PC-9 (cell line): ENCODE data around the gene NTM. TPM values are rescaled to one million over a fixed set of nuclear protein-coding genes. Genes with fewer than 3 reads are reported as not detected.

ENCODE experiments used
- BruUV-seq: library from RNA; stranded (reverse); fragments of 400-500 nt; replicated peaks from 2 replicates; lab custom pipeline; 2021; lab: Mats Ljungman, UMichigan
- CTCF ChIA-PET: fragments of 300-600 bp; sonication (Branson Sonifier 250); formaldehyde crosslinking; loops from one replicate; lab custom pipeline; 2022; ENCODE audit warnings: antibody characterized with exemption; lab: Charles Lee
- POLR2A ChIA-PET: fragments of 300-600 bp; sonication (Branson Sonifier 250); formaldehyde crosslinking; loops from one replicate; lab custom pipeline; 2022; ENCODE audit warnings: antibody characterized with exemption; ENCODE audit not compliant: unreplicated experiment; lab: Charles Lee
- DNase-seq, 2 experiments: peaks; one replicate each; pipeline versions ENCODE4 v3.0.0 to v3.0.0-alpha.2; 2015 to 2022; ENCODE audit warnings: mixed read lengths in 1 of 2
- H2AFZ ChIP-seq: fragments of 200-600 bp; sonication (generic); 2 replicates; pipeline ENCODE4 v1.8.1; 2017; ENCODE audit warnings: antibody characterized with exemption
- H3F3A ChIP-seq: fragments of 200-600 bp; sonication (generic); 2 replicates; pipeline ENCODE4 v1.8.1; 2017; ENCODE audit warnings: antibody characterized with exemption, mild to moderate bottlenecking, low read depth; ENCODE audit not compliant: insufficient read depth
- H3K27ac ChIP-seq: fragments of 200-600 bp; sonication (generic); 2 replicates; pipeline ENCODE4 v1.6.1; 2016; ENCODE audit warnings: mixed run types
- H3K27me3 ChIP-seq: fragments of 200-600 bp; sonication (generic); 2 replicates; pipeline ENCODE4 v1.6.1; 2016; ENCODE audit warnings: low read depth, mixed run types; ENCODE audit not compliant: insufficient read depth
- H3K36me3 ChIP-seq: fragments of 200-600 bp; sonication (generic); 2 replicates; pipeline ENCODE4 v1.6.1; 2016; ENCODE audit warnings: low read depth, mixed run types
- H3K4me1 ChIP-seq: fragments of 200-600 bp; sonication (generic); replicated peaks from 2 replicates; pipeline ENCODE4 v1.6.1; 2016; ENCODE audit warnings: mixed run types; ENCODE audit not compliant: insufficient read depth
- H3K4me2 ChIP-seq: fragments of 200-600 bp; sonication (generic); 2 replicates; pipeline ENCODE4 v1.6.1; 2017; ENCODE audit warnings: mixed run types
- H3K4me3 ChIP-seq: fragments of 200-600 bp; sonication (generic); 2 replicates; pipeline ENCODE4 v1.6.1; 2016; ENCODE audit warnings: mixed run types
- H3K79me2 ChIP-seq: fragments of 200-600 bp; sonication (generic); 2 replicates; pipeline ENCODE4 v1.6.1; 2017; ENCODE audit warnings: low read depth, mixed run types
- H3K9me2 ChIP-seq: fragments of 200-600 bp; sonication (generic); 2 replicates; pipeline ENCODE4 v1.8.1; 2017; ENCODE audit warnings: mild to moderate bottlenecking; ENCODE audit not compliant: insufficient read depth
- H3K9me3 ChIP-seq: fragments of 200-600 bp; sonication (generic); 2 replicates; pipeline ENCODE4 v1.8.1; 2016; ENCODE audit warnings: low read depth; ENCODE audit not compliant: insufficient read depth
- H4K20me1 ChIP-seq: fragments of 200-600 bp; sonication (generic); 2 replicates; pipeline ENCODE4 v1.8.1; 2017; ENCODE audit not compliant: insufficient read depth
- EZH2 ChIP-seq: fragments of 200-600 bp; sonication (generic); IDR thresholded peaks from 2 replicates; pipeline ENCODE4 v1.8.0; 2017; ENCODE audit warnings: antibody characterized with exemption, low read depth
- intact Hi-C: fragments of 100-400 bp; cut with micrococcal nuclease; formaldehyde crosslinking; loops from one replicate; pipeline ENCODE4 v1.10.0; 2022; ENCODE audit not compliant: unreplicated experiment
- total RNA-seq: library from RNA; stranded (reverse); gene quantifications from 2 replicates; pipeline ENCODE4 v1.2.3, GENCODE V29; 2021
- TF ChIP-seq, protein P1 (sequence below): fragments of 200-600 bp; sonication (generic); conservative IDR thresholded peaks from 2 replicates; pipeline ENCODE4 v1.6.1; 2017; ENCODE audit warnings: mixed run types, antibody characterized with exemption, mild to moderate bottlenecking, moderate library complexity

Gene NTM
- total RNA-seq, 1 experiment from 2014 or later: not detected

- no peak for TF ChIP-seq EZH2
- TF ChIP-seq, protein P1, sequence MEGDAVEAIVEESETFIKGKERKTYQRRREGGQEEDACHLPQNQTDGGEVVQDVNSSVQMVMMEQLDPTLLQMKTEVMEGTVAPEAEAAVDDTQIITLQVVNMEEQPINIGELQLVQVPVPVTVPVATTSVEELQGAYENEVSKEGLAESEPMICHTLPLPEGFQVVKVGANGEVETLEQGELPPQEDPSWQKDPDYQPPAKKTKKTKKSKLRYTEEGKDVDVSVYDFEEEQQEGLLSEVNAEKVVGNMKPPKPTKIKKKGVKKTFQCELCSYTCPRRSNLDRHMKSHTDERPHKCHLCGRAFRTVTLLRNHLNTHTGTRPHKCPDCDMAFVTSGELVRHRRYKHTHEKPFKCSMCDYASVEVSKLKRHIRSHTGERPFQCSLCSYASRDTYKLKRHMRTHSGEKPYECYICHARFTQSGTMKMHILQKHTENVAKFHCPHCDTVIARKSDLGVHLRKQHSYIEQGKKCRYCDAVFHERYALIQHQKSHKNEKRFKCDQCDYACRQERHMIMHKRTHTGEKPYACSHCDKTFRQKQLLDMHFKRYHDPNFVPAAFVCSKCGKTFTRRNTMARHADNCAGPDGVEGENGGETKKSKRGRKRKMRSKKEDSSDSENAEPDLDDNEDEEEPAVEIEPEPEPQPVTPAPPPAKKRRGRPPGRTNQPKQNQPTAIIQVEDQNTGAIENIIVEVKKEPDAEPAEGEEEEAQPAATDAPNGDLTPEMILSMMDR: no peak
- POLR2A ChIA-PET: no interaction called here
- H3K27ac ChIP-seq: no peak overlapping the region
- H3K27me3 ChIP-seq: peaks cover 28% of the 10 kb centered on the region
- H2AFZ ChIP-seq: no peak overlapping the region
- H4K20me1 ChIP-seq: no peaks in the 10 kb centered on the region
- H3K36me3 ChIP-seq: no peaks in the 10 kb centered on the region
- no peak for DNase-seq
- CTCF ChIA-PET: no interaction called here
- no peak overlapping the region for H3K4me3 ChIP-seq
- H3K4me2 ChIP-seq: no peak overlapping the region
- no peaks in the 10 kb centered on the region for H3K9me2 ChIP-seq
- BruUV-seq: no TSS peak
- H3K9me3 ChIP-seq: no peaks in the 10 kb centered on the region
- H3F3A ChIP-seq: no peaks in the 10 kb centered on the region
- H3K4me1 ChIP-seq: no peaks in the 10 kb centered on the region
- no peaks in the 10 kb centered on the region for H3K79me2 ChIP-seq
- intact Hi-C loops: no loop called here
Measured at GRCh38 chr11:131691181-131692041, 321.0 kb downstream of the NTM start.

DNA sequence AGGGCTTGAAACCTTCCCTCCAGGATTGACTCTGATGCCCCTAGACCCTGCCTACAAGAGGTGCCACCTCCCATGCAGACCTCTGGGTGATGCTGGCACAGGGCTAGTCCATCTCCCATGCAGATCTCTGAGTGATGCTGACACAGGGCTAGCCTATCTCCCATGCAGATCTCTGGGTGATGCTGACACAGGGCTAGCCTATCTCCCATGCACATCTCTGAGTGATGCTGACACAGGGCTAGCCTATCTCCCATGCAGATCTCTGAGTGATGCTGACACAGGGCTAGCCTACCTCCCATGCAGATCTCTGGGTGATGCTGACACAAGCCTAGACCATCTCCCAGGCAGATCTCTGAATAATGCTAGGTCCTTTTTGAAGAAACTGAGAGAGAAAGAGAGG, 321.7 kb downstream of the NTM start:
- POLR2A ChIA-PET: no interaction called here
- Histone ChIP-seq H3K79me2 (no peaks in the 10 kb centered on the region), H3K9me3 (no peaks in the 10 kb centered on the region), H3K4me1 (no peaks in the 10 kb centered on the region), H3K27ac (no peak overlapping the region), H2AFZ (no peak overlapping the region), H3K36me3 (no peaks in the 10 kb centered on the region), H3K9me2 (no peaks in the 10 kb centered on the region), H3K4me3 (no peak overlapping the region), H3K4me2 (no peak overlapping the region), H4K20me1 (no peaks in the 10 kb centered on the region), H3F3A (no peaks in the 10 kb centered on the region), H3K27me3 (peaks cover 24% of the 10 kb centered on the region)
- intact Hi-C loops: no loop called here
- BruUV-seq: no TSS peak
- TF ChIP-seq, protein P1: no peak
- no peak for TF ChIP-seq EZH2
- CTCF ChIA-PET: no interaction called here
- DNase-seq: no peak

DNA sequence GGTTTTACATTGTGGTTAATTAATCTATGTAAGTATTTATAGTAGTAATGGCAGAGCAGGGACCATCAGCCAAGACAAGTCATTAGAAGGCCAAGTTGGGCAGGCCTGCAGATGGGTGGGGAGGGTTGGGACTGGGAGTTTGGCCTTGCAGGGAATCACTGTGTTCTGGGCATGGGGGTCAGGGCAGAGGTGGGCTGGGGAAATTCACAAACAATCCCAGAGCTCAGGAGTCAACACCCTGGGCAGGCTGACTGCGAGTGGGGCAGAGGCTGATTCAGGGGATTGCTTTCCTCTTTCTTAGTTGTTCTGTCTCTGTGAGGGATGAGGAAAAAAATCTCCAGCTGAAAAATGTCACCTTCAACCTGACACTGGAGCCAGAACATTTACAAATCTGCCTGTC, 322.5 kb downstream of the NTM start:
- CTCF ChIA-PET: no interaction called here
- Histone ChIP-seq H3K4me2 (no peak overlapping the region), H3K27ac (no peak overlapping the region), H4K20me1 (no peaks in the 10 kb centered on the region), H3K4me3 (no peak overlapping the region), H3K36me3 (no peaks in the 10 kb centered on the region), H3K4me1 (no peaks in the 10 kb centered on the region), H3K9me2 (no peaks in the 10 kb centered on the region), H3K9me3 (no peaks in the 10 kb centered on the region), H3K79me2 (no peaks in the 10 kb centered on the region), H3F3A (no peaks in the 10 kb centered on the region), H2AFZ (no peak overlapping the region), H3K27me3 (peaks cover 16% of the 10 kb centered on the region)
- no peak for DNase-seq
- TF ChIP-seq EZH2: no peak
- TF ChIP-seq, protein P1: no peak
- intact Hi-C loops: no loop called here
- POLR2A ChIA-PET: no interaction called here
- no TSS peak for BruUV-seq
